GM21515 (cell line): ENCODE results near the gene DAPK1.
"Not testable (repeated sequence)": the region's sequence is repeated elsewhere in the genome, so short reads cannot be mapped to it uniquely, and the experiment has no call there.

ENCODE experiments used
- ATAC-seq: cut with Tn5 transposase; IDR thresholded peaks from one replicate; pipeline ENCODE4 v1.9.1; 2021; ENCODE audit not compliant: unreplicated experiment

Gene DAPK1

GRCh38 chr9:87729246-87729645 lies 231.6 kb downstream of the DAPK1 start:
- no peak for ATAC-seq

GRCh38 chr9:87731321-87731720 lies 233.7 kb downstream of the DAPK1 start:
- ATAC-seq = no peak

GRCh38 chr9:87732344-87732743 lies 234.7 kb downstream of the DAPK1 start:
- ATAC-seq = no peak

DNA sequence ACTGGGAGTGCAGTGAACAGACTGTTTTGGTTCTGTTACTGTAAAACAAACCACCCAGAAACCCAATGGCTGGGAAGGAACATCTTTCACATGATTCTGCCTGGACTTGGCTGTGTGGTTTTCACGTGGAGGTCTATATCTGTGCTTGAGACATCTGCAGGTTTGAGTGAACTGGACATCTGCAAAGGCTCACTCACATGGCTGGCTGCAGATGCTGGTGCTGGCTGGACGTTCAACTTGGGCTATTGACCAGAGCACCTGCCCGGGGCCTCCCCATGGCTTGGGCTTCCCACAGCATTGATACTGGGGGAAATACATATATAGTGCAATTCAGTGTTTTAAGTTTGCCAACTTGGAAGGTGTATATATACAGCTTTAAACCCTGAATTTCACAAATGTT lies 235.1 kb downstream of the DAPK1 start:
- no peak for ATAC-seq

DNA sequence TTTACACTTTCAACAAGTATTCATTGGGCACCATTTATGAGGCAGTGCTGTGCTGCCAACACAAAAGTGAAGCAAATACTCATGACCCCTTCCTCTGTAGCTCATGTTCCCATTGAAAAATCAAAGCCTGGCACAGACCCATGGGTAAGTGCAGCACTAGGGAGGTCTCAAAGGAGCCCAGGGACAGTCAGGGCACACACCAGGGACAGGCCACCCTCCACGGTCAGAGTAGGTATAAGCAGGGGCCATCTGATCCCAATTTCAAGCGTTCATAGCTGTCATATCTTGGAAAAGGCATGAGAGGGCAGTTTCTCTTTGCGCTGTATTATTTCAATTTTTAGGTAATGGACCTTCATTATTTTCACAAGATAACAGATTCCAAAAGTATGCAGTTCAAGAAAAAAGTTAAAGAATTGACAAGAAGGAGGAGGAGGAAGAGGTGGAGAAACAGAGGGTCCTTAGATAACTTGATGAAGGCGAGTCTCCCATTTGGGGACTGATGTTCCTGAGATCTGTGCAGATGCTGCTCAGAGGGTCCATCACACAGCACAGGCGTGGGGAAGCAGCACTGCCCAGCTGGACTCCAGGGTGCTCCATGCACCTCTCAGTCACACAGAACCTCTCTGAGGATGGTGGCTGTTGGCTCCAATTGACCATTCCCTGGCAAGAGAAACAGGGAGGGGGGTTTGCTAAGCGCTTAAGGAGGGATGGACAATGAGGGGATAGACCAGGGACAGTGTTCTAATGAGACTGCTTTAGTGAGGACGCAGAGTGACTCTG lies 235.8 kb downstream of the DAPK1 start:
- no peak for ATAC-seq

DNA sequence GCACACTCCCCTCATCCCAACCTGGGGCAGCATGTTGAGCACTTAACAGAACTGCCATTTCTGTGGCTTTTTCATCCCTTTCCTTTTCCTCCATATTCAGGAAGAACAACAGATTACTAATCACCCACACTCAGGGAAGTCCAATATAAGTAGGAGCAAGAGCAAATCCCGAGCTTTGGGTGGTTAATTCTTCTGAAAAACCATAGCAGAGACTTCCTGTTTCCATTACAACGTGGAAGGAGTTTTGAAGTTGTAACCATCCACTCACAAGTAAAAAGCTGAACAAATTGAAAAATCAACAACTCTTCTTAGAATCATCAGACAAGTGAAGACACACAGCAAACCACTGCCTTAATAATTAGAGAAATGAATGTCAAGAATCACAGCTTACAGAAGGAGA lies 236.4 kb downstream of the DAPK1 start:
- ATAC-seq = no peak

GRCh38 chr9:87739546-87739945 lies 241.9 kb downstream of the DAPK1 start:
- no peak for ATAC-seq

- no peak for ATAC-seq
These were observed 242.5 kb downstream of the DAPK1 start for GRCh38 chr9:87740209-87740608.

- ATAC-seq = no peak
These were observed 243.7 kb downstream of the DAPK1 start for GRCh38 chr9:87741326-87741725.

GRCh38 chr9:87741891-87742290 lies 244.2 kb downstream of the DAPK1 start:
- ATAC-seq = no peak

- no peak for ATAC-seq
These were observed 245.3 kb downstream of the DAPK1 start for GRCh38 chr9:87742813-87743428.

- not testable (repeated sequence) for ATAC-seq
These were observed 246.6 kb downstream of the DAPK1 start for GRCh38 chr9:87744247-87744646.

DNA sequence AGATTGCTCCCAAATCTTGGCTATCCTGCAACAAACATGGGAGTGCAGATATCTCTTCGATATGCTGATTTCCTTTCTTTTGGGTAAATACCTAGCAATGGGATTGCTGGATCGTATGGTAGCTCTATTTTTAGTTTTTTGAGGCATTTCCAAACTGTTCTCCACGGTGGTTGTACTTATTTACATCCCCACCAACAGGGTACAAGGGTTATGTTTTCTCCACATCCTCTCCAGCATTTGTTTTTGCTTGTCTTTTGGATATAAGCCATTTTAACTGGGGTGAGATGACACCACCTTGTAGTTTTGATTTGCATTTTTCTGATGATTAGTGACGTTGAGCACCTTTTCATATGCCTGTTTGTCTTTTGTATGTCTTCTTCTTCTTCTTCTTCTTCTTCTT lies 248.5 kb downstream of the DAPK1 start:
- ATAC-seq = no peak

DNA sequence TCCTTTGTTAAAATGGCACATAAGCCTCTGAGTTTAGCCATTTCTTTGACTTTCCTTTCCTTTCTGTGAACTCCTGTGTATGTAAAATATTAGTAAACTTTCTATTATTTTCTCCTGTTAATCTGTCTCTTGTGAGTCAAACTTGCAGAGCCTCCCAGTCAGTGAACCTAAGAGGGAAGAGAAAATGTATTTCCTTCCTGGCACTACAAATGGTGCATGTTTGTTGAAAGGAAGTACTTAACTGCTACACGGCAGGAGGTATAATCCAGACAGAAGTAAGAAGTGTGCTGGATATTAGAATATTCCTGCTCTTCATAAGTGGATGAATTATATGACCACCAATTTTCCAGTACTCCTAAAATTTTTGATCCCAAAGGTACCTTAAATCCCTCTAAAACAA lies 251.2 kb downstream of the DAPK1 start:
- ATAC-seq = no peak

DNA sequence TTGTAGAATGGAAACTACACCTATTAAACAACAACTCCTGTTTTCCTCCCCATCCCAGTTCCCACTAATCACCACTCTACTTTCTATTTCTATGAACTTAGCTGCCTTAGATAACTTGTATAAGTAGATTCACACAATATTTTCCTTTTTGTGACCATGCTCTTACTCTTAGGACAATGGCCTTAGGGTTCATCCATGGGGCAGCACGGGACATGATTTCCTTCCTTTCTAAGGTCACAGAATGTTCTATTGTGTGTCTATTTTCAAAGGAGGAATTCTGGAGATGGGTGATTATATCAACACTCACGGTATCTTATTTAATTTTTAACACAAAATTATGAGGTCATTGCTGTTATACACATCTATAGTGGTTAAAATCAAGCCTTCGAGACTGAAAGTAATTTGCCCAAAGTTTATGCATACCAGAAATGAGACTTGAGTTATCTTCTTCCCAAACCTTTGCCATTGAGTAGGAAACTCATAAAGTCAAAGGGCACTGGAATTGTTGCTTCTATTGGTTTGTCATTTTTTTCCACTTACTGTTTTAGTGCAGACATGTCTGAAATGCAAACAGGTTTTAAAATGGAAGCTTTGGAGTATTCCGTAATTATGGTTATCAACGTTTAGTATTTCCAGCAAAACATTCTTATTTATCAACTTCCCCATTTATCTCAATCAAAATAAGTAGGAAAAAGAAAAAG lies 251.8 kb downstream of the DAPK1 start:
- no peak for ATAC-seq

- no peak for ATAC-seq
These were observed 253.1 kb downstream of the DAPK1 start for GRCh38 chr9:87750726-87751125.

- ATAC-seq = no peak
These were observed 253.8 kb downstream of the DAPK1 start for GRCh38 chr9:87751423-87751822.

DNA sequence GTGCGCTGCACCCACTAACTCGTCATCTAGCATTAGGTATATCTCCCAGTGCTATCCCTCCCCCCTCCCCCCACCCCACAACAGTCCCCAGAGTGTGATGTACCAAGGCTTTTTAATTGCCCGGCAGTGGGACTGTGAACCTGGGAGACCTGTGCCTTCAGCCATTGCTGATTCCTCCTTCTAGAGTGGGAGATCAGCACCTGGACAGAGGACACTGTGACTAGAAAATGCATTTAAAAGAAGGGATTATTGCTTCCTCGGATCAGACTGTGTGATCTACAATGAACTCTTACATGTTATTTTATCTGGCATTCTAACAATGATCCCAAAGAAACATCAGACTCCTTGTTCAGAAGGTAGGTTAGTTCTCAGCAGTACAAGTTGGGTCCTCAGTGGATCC lies 254.2 kb downstream of the DAPK1 start:
- no peak for ATAC-seq

GRCh38 chr9:87753313-87753712 lies 255.6 kb downstream of the DAPK1 start:
- ATAC-seq = no peak
